Measurements from ENCODE around the gene RUFY4. TPM values are rescaled to one million over a fixed set of nuclear protein-coding genes. Genes with fewer than 3 reads are reported as not detected.
"Not testable (repeated sequence)": the region's sequence is repeated elsewhere in the genome, so short reads cannot be mapped to it uniquely, and the experiment has no call there.

RUFY4 gene, protein sequence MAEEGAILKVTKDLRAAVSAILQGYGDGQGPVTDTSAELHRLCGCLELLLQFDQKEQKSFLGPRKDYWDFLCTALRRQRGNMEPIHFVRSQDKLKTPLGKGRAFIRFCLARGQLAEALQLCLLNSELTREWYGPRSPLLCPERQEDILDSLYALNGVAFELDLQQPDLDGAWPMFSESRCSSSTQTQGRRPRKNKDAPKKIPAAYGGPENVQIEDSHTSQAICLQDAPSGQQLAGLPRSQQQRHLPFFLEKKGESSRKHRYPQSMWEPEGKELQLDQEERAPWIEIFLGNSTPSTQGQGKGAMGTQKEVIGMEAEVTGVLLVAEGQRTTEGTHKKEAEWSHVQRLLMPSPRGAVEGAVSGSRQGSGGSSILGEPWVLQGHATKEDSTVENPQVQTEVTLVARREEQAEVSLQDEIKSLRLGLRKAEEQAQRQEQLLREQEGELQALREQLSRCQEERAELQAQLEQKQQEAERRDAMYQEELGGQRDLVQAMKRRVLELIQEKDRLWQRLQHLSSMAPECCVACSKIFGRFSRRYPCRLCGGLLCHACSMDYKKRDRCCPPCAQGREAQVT
- 1 to 10 TPM; 1.6 to 2.0 TPM for total RNA-seq

DNA sequence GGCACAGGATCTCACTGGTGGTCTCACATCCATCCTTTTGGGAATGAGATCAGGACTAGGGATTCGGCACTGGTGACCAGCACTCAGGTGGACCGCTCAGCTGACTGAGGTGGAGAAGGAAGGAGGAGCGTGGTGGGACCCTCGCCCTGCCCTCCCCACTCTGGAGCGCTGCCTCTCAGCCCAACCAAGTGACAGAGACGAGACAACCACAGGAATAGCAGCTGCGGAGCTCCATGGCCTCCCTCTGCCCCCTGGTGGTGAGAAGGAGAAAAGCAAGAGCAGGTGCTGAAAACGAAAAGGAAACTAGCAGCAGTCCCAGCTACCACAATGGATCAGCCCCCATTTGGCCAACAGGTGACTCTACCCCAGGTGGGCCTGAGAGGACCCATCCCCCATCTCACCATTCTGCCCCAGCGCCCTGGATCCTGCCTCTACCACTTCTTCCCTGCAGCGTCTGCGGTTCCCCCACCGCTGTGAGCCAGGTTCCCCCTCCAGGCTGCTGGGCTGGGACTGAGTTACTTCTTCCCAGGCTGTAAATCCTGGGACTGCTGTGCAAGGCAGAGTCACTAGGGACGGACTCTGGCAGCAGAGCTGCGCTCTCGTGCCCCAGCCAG lies at the start of gene RUFY4:
Gene RUFY4, plus strand, starts transcription at position 533 of the 614 bp plus-strand sequence. CDS start 1,353 bp downstream, outside the sequence.
- Mint-ChIP-seq H3K27ac (peak within 1 kb of the TSS; percentile 12), H3K27me3 (peaks cover 18% of the 10 kb centered on the region), H3K4me3 (peak within 1 kb of the TSS; percentile 66)
- H3K36me3 Mint-ChIP-seq, H3K9me3 Mint-ChIP-seq, H3K4me1 Mint-ChIP-seq: not testable (repeated sequence)
- peak; percentile 67 for DNase-seq

DNA sequence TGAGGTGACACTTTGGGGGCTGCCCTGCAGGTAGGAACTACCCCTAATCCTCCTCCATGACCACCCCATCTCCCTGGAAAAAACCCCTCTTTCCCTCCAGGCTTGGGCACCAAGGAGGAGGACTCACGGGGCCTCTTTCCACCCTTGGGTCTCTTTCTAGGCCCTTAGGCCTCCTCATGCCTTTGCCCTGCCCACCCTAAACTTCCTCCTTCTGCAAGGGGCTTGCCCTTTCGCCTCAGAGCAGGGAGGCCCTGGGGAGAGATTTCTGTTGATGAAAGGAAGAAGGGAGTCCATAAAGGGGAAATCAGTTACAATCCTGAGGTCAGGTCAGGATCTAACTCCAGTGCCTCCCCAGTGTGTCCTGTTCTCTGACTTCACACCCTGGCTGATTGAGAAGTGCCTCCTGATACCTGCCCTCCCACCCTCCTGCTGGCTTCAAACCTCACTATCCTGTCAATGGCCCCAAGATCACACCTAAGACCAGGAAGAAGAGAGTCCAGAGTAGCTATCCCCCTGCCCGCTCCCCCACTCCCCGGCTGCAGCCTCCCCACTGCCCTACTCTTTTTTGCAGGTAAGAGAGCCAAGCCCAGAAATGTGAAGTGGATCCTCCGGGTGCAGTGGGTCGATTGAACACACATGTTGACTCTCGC lies 49.5 kb upstream of the RUFY4 start:
- DNase-seq = no peak
- Mint-ChIP-seq H3K4me3 (no peak overlapping the region), H3K27me3 (no peaks in the 10 kb centered on the region)

DNA sequence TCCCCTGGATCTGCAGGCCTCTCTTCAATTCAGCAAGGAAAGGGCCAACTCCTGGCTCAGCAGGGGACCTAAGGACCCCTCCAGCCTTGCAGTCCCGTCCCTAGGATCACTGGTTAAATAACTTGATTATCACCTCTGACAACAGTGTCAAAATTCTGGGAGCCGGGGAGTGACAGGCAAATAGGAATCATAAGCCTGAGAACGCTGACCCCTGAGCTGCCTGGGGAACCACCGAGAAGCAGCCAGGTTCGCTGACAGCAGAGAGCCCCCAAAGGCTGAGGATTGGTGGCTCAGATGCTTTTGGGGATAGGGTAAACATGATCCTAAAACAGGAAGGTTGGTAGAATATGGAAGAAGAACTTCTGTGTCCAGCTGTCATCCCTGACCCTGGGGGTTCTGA lies 48.8 kb upstream of the RUFY4 start:
- Mint-ChIP-seq H3K36me3 (no peaks in the 10 kb centered on the region), H3K27me3 (no peaks in the 10 kb centered on the region), H3K4me1 (no peaks in the 10 kb centered on the region), H3K27ac (no peak overlapping the region), H3K4me3 (no peak overlapping the region), H3K9me3 (no peaks in the 10 kb centered on the region)
- no peak for DNase-seq

More for the DNA sequence above, 49.5 kb upstream of the RUFY4 start:
- Mint-ChIP-seq H3K4me1 (no peaks in the 10 kb centered on the region), H3K27ac (no peak overlapping the region), H3K36me3 (no peaks in the 10 kb centered on the region), H3K9me3 (no peaks in the 10 kb centered on the region)

DNA sequence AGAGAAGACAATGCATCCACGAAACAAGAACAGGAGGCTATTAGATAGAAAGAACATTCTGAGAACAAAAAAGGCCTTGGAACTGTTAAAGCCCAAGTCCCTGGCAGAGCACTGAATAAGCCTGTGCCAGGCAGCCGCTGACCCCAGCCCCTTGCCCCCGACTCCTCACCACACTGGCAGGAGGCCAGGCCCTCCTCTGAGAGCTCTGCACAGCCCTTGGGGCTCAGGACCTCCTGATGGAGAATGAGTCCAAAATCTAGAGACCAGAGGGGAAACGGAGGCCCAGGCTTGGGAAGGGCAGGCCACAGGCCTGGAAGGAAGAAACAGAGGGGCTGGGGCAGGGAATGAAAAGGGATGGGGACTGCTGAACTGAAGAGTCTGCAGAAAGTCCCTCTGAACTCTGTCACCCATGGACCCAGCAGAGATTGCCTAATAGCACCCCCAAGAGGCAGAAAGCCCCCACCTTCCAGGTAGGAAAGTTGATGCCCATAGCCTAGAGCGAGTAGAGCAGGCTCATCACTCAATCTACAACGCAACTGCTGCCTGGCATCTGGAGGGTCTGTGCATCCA lies 48.0 kb upstream of the RUFY4 start:
- no peaks in the 10 kb centered on the region for H3K27me3 Mint-ChIP-seq
- no peaks in the 10 kb centered on the region for H3K36me3 Mint-ChIP-seq
- H3K9me3 Mint-ChIP-seq = no peaks in the 10 kb centered on the region
- H3K4me1 Mint-ChIP-seq = no peaks in the 10 kb centered on the region
- H3K27ac Mint-ChIP-seq = no peak overlapping the region
- H3K4me3 Mint-ChIP-seq = no peak overlapping the region
- DNase-seq = no peak

DNA sequence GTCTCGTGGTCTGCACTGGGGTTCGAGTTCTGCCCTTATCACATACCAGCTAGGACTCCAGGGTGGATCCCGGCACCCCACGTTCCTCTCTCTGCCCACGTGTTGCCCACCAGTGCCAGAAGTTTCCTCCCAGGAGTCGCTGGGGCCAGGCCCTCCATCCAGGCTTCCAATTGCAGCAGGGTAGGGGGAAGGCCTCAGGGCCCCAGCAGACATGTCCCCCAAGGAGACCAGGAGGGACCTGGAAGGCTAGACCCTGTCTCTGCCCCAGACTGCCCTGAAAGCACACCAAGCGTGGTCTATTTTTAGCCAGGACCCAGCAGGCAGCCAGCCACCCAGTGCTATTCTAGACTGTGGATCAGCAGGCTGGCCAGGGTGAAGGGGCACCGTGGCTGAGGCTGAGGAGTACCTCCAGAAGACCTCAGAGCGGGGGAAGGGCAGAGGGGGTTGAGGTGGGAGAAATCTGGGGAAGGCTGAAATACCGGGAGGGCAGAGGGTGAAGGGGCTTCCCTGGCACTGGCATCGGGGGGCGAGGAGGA lies 47.4 kb upstream of the RUFY4 start:
- Mint-ChIP-seq H3K4me3 (no peak overlapping the region), H3K9me3 (no peaks in the 10 kb centered on the region), H3K36me3 (no peaks in the 10 kb centered on the region), H3K27me3 (no peaks in the 10 kb centered on the region), H3K4me1 (no peaks in the 10 kb centered on the region), H3K27ac (no peak overlapping the region)
- no peak for DNase-seq

DNA sequence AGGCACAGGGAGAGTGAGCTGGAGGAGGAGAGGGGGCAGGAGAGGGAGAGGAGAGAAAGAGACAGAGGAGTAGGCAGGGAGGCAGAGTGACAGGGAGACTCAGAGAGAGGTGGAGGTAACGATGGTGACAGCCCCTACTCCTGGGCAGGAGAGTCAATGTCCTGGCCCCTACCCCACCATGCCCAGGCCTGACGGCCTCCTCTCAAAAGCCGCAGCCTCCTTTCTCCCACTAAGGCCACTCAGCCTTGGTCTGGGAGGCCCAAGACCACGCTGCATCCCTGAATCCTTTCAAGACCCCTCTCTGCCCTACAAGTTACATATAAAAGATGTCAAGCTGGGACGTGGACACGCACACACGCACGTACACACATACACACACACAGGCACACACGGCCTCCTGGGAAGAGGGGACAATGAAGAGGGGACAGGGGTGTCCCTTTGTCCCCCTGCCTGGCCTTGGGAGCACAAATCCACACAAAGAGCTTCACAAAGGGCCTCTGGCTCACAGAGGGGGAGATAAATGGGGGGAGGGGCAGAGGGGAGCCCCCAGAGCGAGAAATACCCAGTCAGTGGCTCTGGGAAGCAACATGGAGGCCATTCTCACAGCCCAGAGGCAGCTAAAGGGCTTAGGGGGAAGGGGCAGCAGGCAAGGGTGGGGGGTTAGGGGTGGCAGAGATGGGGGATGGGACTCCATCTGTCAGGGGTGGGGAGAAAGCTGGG lies 46.8 kb upstream of the RUFY4 start:
- Mint-ChIP-seq H3K4me1 (no peaks in the 10 kb centered on the region), H3K4me3 (no peak overlapping the region), H3K9me3 (no peaks in the 10 kb centered on the region), H3K27me3 (no peaks in the 10 kb centered on the region), H3K27ac (no peak overlapping the region), H3K36me3 (no peaks in the 10 kb centered on the region)
- no peak for DNase-seq

DNA sequence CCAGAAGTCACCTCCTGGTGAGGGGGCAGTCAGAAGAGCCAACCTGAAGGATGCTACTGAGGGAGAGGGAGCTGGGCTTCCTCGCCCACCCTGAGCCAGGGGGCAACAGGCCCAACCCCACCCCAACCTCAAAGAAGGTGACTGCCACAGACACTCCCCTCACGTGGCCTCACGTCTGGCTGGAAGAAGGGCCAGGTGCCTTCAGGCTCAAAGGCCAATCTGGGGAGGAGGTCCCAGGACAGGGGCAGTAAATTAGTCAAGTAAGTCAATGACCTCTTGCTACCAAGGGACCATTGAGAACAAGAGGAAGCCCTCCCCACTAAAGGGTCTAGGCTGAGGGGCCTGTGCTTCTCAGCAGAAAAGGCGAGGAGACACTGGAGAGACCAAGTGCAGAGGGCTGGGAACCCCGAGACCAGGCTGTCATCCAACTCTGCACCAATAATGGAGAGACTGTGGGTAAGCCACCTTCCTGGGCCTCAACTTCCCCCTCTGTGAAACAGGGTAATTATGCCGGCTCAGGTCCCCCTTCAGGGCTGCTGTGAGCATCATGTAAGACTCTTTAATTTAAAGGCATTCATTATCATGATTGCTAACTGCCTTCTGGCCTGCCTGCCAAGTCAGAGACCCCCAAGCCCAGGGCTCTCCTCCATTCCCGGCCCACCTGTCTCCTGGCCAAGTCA lies 46.1 kb upstream of the RUFY4 start:
- H3K27ac Mint-ChIP-seq = no peak overlapping the region
- H3K36me3 Mint-ChIP-seq = no peaks in the 10 kb centered on the region
- no peaks in the 10 kb centered on the region for H3K27me3 Mint-ChIP-seq
- DNase-seq = no peak
- H3K4me3 Mint-ChIP-seq = no peak overlapping the region
- H3K9me3 Mint-ChIP-seq = no peaks in the 10 kb centered on the region
- H3K4me1 Mint-ChIP-seq = no peaks in the 10 kb centered on the region

DNA sequence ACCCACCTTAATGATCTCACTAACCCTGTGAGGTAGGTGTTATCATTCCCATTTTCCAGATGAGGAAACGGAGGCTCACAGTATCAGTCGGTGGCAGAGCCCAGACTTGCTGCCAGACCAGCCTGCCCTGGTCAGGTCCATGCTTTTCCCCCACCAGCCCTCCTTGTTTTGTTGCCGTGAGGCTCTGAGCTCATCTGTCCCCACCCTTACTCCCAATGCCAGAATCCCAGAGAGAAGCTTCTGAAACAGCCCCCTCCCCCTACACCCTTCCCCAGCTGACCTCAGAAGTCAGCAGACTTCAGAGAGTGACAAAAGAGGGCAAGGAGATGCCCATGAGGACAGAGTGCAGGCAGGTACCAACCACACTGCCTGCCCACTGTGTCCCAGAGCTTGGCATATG lies 45.4 kb upstream of the RUFY4 start:
- Mint-ChIP-seq H3K27me3 (no peaks in the 10 kb centered on the region), H3K4me3 (no peak overlapping the region), H3K27ac (no peak overlapping the region), H3K9me3 (no peaks in the 10 kb centered on the region), H3K4me1 (no peaks in the 10 kb centered on the region), H3K36me3 (no peaks in the 10 kb centered on the region)
- no peak for DNase-seq

DNA sequence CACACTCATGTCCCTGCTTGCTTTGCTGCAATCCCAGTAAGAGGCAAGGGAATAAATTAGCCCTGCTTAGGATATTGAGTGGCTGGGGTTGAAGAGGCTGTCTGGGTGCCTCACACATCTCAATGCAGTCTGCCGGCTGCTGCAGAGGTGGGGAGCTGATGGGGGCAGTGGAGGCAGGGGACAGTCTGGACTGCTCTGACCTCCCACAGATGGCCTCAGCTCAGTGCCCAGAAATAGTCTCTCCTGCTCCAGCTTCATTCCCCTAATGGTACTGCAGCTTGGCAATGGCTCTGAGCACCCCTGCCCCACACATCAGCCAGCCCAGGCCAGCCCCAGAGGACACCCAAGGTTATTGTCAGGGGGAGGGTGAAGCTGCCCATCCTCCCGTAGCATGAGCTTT lies 44.7 kb upstream of the RUFY4 start:
- no peaks in the 10 kb centered on the region for H3K4me1 Mint-ChIP-seq
- H3K27me3 Mint-ChIP-seq = no peaks in the 10 kb centered on the region
- no peaks in the 10 kb centered on the region for H3K9me3 Mint-ChIP-seq
- H3K4me3 Mint-ChIP-seq = no peak overlapping the region
- H3K27ac Mint-ChIP-seq = no peak overlapping the region
- H3K36me3 Mint-ChIP-seq = no peaks in the 10 kb centered on the region
- DNase-seq = no peak

DNA sequence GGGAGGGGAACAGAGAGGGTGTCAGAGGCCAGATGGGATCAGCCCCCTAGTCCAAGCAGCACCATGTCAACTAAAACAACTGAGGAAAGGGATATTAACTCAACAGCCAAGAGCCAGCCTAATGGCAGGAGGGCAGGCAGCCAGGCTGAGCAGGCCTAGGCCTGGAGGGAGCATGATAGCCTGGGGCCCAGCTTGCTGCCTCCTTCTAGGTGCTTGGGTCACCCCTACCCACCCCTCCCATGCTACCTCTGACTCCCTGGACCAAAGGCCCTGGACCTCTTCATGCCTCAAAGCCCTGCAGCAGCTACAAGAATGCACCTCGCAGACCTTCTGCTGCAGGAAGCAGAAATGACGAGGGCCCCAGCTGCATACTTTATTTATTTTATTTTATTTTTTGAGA lies 44.2 kb upstream of the RUFY4 start:
- H3K27ac Mint-ChIP-seq = no peak overlapping the region
- H3K4me1 Mint-ChIP-seq = no peaks in the 10 kb centered on the region
- no peaks in the 10 kb centered on the region for H3K27me3 Mint-ChIP-seq
- no peak for DNase-seq
- no peaks in the 10 kb centered on the region for H3K9me3 Mint-ChIP-seq
- no peaks in the 10 kb centered on the region for H3K36me3 Mint-ChIP-seq
- no peak overlapping the region for H3K4me3 Mint-ChIP-seq

DNA sequence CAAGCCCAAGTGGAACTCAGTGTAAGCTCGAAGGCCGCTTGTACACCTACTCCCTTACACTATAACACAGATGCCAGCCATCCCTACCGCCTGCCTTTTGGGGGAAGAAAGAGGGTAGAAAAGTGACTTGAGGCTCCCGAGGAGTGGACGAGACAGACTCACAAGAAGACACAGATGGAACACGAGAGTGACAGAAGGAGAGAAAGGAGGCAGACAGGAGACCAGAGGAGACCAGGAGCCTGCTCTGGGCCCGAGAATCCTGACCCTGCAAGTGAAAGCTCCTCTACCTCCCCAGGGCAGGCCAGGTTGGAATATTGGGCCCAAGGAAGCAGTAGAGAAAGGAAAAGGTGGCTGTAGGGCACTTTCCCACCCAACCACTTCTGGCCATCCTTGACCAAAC lies 42.8 kb upstream of the RUFY4 start:
- H3K27me3 Mint-ChIP-seq = no peaks in the 10 kb centered on the region
- H3K4me3 Mint-ChIP-seq = no peak overlapping the region
- H3K9me3 Mint-ChIP-seq = no peaks in the 10 kb centered on the region
- DNase-seq = no peak
- no peak overlapping the region for H3K27ac Mint-ChIP-seq
- no peaks in the 10 kb centered on the region for H3K4me1 Mint-ChIP-seq
- no peaks in the 10 kb centered on the region for H3K36me3 Mint-ChIP-seq

DNA sequence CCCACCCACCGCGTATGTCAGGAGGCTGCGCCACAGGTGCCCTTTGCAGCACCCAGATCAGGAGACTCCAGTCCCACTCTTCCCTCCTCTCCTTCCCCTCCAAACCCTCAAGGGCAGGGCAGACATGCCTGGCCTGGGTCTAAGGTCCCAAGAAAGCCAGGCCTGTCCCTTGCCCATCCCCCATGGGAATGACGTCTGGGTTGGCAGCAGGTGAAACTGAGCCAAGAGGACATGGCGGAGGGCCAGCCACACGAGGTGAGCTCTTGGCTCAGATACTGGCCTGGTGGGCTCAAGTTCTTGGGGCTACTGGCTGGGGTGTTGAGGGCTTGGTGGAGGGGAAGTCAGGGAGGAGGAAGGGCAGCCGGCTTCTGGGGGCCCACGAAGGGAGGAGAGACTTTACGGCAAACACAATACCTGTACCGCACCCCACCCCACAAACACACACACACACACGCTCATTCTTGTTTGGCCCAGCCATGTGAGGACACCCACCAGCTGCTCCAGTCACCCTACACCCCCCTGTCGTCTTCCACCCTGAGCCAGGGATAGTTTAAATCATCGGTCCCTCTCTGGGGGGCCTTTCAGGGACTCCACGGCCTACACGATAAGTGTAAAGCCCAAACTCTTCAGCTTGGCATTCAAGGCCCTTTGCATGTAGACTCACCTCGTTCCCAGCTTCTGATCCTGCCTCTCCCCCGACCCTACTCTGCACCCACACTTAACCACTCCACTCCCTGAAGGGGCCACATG lies 42.2 kb upstream of the RUFY4 start:
- no peaks in the 10 kb centered on the region for H3K27me3 Mint-ChIP-seq
- H3K4me3 Mint-ChIP-seq = no peak overlapping the region
- no peak for DNase-seq
- H3K9me3 Mint-ChIP-seq = no peaks in the 10 kb centered on the region
- H3K4me1 Mint-ChIP-seq = no peaks in the 10 kb centered on the region
- H3K36me3 Mint-ChIP-seq = no peaks in the 10 kb centered on the region
- H3K27ac Mint-ChIP-seq = no peak overlapping the region

DNA sequence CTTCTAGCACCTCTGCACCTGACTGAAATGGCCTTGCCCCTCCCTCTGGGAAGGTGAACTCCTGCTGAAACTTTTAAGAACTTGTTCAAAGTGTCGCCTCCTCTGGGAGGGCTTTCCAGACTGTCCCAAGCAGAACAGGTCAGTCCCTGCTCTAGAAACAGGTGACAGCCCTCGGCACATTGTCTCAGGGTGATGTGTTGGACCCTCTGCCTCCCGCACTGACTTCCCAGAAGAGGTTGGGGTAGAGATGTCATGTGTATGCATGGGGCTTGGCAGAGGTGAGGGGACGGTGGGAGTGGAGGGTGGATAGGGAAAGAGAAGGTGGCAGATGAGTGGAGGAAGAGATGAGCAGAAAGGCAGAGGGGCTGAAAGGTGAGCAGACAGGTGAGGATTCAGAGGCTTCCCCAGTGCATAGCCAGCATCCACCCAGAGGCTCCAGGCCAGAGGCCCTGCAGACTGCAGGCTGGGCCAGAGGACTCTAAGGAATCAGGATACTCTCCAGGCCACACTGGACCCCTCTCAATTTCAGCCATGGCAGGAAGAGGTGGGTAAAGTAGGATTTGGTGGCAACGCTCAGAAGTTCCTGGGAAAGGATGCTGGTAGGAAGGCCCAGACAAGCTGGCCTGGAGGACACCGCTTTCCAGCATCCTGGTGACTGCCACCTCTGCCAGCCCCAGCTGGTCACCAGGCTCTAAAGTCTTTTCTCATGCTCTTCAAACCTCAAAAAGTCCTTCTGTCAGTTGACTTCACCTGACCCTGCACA lies 41.4 kb upstream of the RUFY4 start:
- no peak for DNase-seq
- no peaks in the 10 kb centered on the region for H3K27me3 Mint-ChIP-seq
- no peak overlapping the region for H3K4me3 Mint-ChIP-seq
- H3K9me3 Mint-ChIP-seq = no peaks in the 10 kb centered on the region
- H3K27ac Mint-ChIP-seq = no peak overlapping the region
- no peaks in the 10 kb centered on the region for H3K4me1 Mint-ChIP-seq
- no peaks in the 10 kb centered on the region for H3K36me3 Mint-ChIP-seq
